Right atrium auricular region (tissue), 2 donors: ENCODE measurements around the gene WASHC4. TPM values are rescaled to one million over a fixed set of nuclear protein-coding genes. Genes with fewer than 3 reads are reported as not detected.

ENCODE experiments used
- DNase-seq: peaks from one replicate; pipeline ENCODE4 v3.0.0-alpha.2; 2019; ENCODE audit warnings: low spot score
- H3K27ac ChIP-seq, 2 donors: fragments of 200-600 bp; sonication (generic); 1 replicate in 1 of 2; 2 replicates in 1 of 2; pipeline ENCODE4 v1.5.1; 2016 to 2019
- H3K27me3 ChIP-seq, 2 donors: fragments of 200-600 bp; sonication (generic); one replicate each; pipeline versions ENCODE4 v1.5.1 to v1.6.0; 2017 to 2019
- H3K36me3 ChIP-seq: fragments of 200-600 bp; sonication (generic); one replicate; pipeline ENCODE4 v1.5.1; 2016
- H3K4me1 ChIP-seq, 2 donors: fragments of 200-600 bp; sonication (generic); one replicate each; pipeline versions ENCODE4 v1.5.1 to v1.6.0; 2017 to 2019
- H3K4me3 ChIP-seq, 2 donors: fragments of 200-600 bp; sonication (generic); 1 replicate in 1 of 2; 2 replicates in 1 of 2; pipeline ENCODE4 v1.5.1; 2017 to 2019; ENCODE audit warnings: mild to moderate bottlenecking in 1 of 2, moderate library complexity in 1 of 2
- H3K9me3 ChIP-seq, 2 donors: fragments of 200-600 bp; sonication (generic); one replicate each; pipeline ENCODE4 v1.5.1; 2019
- total RNA-seq, 2 donors: library from RNA; depleted of rRNA; stranded (reverse); fragments of >200 nt; gene quantifications; one replicate each; pipeline ENCODE4 v1.1.0, GENCODE V29; 2016
- TF ChIP-seq, protein P1 (sequence below), 2 donors: fragments of 200-600 bp; sonication (generic); IDR thresholded peaks; one replicate each; pipeline ENCODE4 v1.5.1; 2019; ENCODE audit warnings: antibody characterized with exemption in 2 of 2

WASHC4 gene
- total RNA-seq, 2 donors from 2014 or later, result 19.5 to 23.8 TPM

DNA sequence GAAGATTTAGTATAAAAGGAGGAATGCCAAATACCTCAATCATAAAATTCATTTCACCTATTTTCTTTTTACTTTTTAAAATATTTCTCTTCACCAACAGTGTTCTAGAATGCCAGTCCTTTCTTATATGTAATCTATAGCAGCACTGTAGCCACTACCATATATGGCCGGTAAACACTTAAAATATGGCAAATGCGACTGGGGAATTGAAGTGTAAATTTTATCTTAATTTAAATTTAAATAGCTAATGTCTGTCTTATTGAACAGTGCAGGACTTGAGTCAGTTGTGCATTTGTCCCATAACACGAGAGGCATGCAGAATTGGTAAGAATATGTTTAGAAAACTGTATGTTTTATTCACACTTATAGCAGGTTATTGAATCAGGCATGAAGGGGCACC is 50.1 kb downstream of the WASHC4 start:
- no peak overlapping the region for H3K4me3 ChIP-seq
- no peak overlapping the region for H3K27ac ChIP-seq
- no peaks in the 10 kb centered on the region for H3K9me3 ChIP-seq
- H3K36me3 ChIP-seq, result peaks cover 57% of the 10 kb centered on the region
- no peaks in the 10 kb centered on the region for H3K27me3 ChIP-seq
- DNase-seq, result no peak
- no peaks in the 10 kb centered on the region for H3K4me1 ChIP-seq
- TF ChIP-seq, protein P1, sequence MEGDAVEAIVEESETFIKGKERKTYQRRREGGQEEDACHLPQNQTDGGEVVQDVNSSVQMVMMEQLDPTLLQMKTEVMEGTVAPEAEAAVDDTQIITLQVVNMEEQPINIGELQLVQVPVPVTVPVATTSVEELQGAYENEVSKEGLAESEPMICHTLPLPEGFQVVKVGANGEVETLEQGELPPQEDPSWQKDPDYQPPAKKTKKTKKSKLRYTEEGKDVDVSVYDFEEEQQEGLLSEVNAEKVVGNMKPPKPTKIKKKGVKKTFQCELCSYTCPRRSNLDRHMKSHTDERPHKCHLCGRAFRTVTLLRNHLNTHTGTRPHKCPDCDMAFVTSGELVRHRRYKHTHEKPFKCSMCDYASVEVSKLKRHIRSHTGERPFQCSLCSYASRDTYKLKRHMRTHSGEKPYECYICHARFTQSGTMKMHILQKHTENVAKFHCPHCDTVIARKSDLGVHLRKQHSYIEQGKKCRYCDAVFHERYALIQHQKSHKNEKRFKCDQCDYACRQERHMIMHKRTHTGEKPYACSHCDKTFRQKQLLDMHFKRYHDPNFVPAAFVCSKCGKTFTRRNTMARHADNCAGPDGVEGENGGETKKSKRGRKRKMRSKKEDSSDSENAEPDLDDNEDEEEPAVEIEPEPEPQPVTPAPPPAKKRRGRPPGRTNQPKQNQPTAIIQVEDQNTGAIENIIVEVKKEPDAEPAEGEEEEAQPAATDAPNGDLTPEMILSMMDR (IDR thresholded peaks at IDR 0.05), result no peak

DNA sequence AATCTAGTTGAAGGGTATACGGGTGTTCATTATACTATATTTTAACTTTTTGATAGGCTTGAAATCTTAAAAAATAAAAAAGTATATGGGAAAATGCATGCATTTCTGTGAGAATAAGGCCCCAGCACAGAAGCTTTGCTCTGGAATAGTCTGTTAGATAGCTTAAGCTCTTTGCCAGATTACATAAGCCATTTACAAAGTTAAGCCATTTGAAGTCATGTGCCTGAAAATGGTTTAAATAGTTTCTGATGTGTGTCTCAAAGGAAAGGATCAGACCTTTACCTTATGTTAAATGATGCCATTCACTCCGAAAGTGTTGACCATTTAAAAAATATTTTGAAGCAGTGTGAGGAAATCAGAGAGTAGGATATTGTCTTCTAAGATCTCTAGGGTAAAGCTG is 51.3 kb downstream of the WASHC4 start:
- H3K36me3 ChIP-seq, result peaks cover 53% of the 10 kb centered on the region
- H3K4me3 ChIP-seq, result no peak overlapping the region
- TF ChIP-seq, protein P1 (IDR thresholded peaks at IDR 0.05), result no peak

GRCh38 chr12:105162174-105162573 is 54.6 kb downstream of the WASHC4 start:
- no peak overlapping the region for H3K27ac ChIP-seq
- H3K36me3 ChIP-seq, result peaks cover 68% of the 10 kb centered on the region
- H3K9me3 ChIP-seq, result no peaks in the 10 kb centered on the region
- H3K4me1 ChIP-seq, result no peaks in the 10 kb centered on the region
- TF ChIP-seq, protein P1 (IDR thresholded peaks at IDR 0.05), result no peak
- no peaks in the 10 kb centered on the region for H3K27me3 ChIP-seq
- no peak for DNase-seq
- no peak overlapping the region for H3K4me3 ChIP-seq

More for the DNA sequence above, 51.3 kb downstream of the WASHC4 start:
- no peak for DNase-seq
- Histone ChIP-seq H3K4me1 (no peaks in the 10 kb centered on the region), H3K27ac (no peak overlapping the region), H3K27me3 (no peaks in the 10 kb centered on the region), H3K9me3 (no peaks in the 10 kb centered on the region)

GRCh38 chr12:105164068-105164467 is 56.5 kb downstream of the WASHC4 start:
- no peak overlapping the region for H3K4me3 ChIP-seq
- peaks cover 72% of the 10 kb centered on the region for H3K36me3 ChIP-seq
- no peaks in the 10 kb centered on the region for H3K4me1 ChIP-seq
- DNase-seq, result no peak
- TF ChIP-seq, protein P1 (IDR thresholded peaks at IDR 0.05), result no peak
- H3K9me3 ChIP-seq, result no peaks in the 10 kb centered on the region
- H3K27me3 ChIP-seq, result no peaks in the 10 kb centered on the region
- H3K27ac ChIP-seq, result no peak overlapping the region

DNA sequence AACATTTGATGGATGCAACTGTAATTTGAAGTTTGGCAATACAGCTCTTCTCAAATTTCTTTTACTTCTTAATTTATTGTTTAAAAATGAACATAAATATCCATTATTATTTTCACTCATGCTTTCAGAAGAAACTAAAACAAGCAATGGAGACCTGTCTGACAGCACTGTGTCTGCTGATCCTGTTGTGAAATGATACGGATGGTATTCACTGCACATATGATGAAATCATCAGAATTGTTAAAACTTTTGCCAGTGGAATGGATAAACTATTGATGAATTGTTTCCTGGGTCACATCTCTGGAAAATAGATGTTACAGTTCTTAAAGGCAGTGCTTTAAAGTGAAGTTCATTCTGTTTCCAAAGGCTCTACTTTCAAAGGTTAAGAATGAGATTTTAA is 59.2 kb downstream of the WASHC4 start:
- Histone ChIP-seq H3K27me3 (no peaks in the 10 kb centered on the region), H3K27ac (no peak overlapping the region), H3K4me1 (no peaks in the 10 kb centered on the region), H3K4me3 (no peak overlapping the region), H3K36me3 (peaks cover 64% of the 10 kb centered on the region), H3K9me3 (no peaks in the 10 kb centered on the region)
- no peak for DNase-seq
- TF ChIP-seq, protein P1 (IDR thresholded peaks at IDR 0.05), result no peak

DNA sequence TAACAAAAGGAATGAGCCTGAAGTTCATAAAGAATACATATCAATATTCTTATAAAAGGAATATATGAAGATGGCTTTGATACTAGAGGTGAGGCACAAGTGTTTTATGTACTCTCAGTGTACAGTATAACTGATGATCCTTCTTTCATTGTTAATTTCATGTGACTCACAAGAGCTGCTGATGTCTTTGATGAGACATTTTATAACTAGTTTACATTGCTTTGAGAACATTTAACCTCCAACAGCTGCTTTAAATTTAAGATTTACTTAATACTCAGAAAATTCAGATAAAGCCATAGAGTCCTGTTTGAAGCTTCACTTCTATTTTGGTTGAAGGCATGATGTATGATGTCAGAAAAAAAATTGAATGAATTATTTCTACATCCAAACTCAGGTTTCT is 59.8 kb downstream of the WASHC4 start:
- no peak for DNase-seq
- peaks cover 58% of the 10 kb centered on the region for H3K36me3 ChIP-seq
- TF ChIP-seq, protein P1 (IDR thresholded peaks at IDR 0.05), result no peak
- no peaks in the 10 kb centered on the region for H3K4me1 ChIP-seq
- no peak overlapping the region for H3K4me3 ChIP-seq
- no peaks in the 10 kb centered on the region for H3K27me3 ChIP-seq
- no peaks in the 10 kb centered on the region for H3K9me3 ChIP-seq
- H3K27ac ChIP-seq, result no peak overlapping the region
